Activated naive CD4-positive, alpha-beta T cell treated with anti-CD3 and anti-CD28 coated beads, Interleukin-2, amount 50 U/mL, for 24 hours (primary cell): ENCODE data around the gene ZFYVE21.
"Not testable (repeated sequence)": the region's sequence is repeated elsewhere in the genome, so short reads cannot be mapped to it uniquely, and the experiment has no call there.

Experiments
- H3K27ac Mint-ChIP-seq: one replicate; pipeline ENCODE4 v1.8.0; 2021; ENCODE audit warnings: mild to moderate bottlenecking, mixed read lengths
- H3K27me3 Mint-ChIP-seq: one replicate; pipeline ENCODE4 v1.8.0; 2021; ENCODE audit warnings: mixed read lengths
- H3K36me3 Mint-ChIP-seq: one replicate; pipeline ENCODE4 v1.8.0; 2021; ENCODE audit warnings: mixed read lengths
- H3K4me1 Mint-ChIP-seq: one replicate; pipeline ENCODE4 v1.8.0; 2021; ENCODE audit warnings: mixed read lengths
- H3K4me3 Mint-ChIP-seq: one replicate; pipeline ENCODE4 v1.8.0; 2021; ENCODE audit warnings: mild to moderate bottlenecking, mixed read lengths
- H3K9me3 Mint-ChIP-seq: one replicate; pipeline ENCODE4 v1.8.0; 2021; ENCODE audit warnings: mixed read lengths

Gene ZFYVE21

GRCh38 chr14:103772078-103772712, 56.6 kb downstream of the ZFYVE21 start:
- no peaks in the 10 kb centered on the region for H3K4me1 Mint-ChIP-seq
- H3K36me3 Mint-ChIP-seq: peaks cover 31% of the 10 kb centered on the region
- H3K27ac Mint-ChIP-seq: no peak overlapping the region
- no peaks in the 10 kb centered on the region for H3K27me3 Mint-ChIP-seq
- H3K4me3 Mint-ChIP-seq: no peak overlapping the region
- H3K9me3 Mint-ChIP-seq: no peaks in the 10 kb centered on the region

- Mint-ChIP-seq H3K4me3 (no peak overlapping the region), H3K36me3 (peaks cover 28% of the 10 kb centered on the region), H3K4me1 (no peaks in the 10 kb centered on the region), H3K27me3 (no peaks in the 10 kb centered on the region), H3K9me3 (no peaks in the 10 kb centered on the region), H3K27ac (no peak overlapping the region)
Measured at GRCh38 chr14:103773521-103773920, 57.9 kb downstream of the ZFYVE21 start.

GRCh38 chr14:103775506-103775905, 59.9 kb downstream of the ZFYVE21 start:
- Mint-ChIP-seq H3K4me3 (no peak overlapping the region), H3K9me3 (no peaks in the 10 kb centered on the region), H3K4me1 (no peaks in the 10 kb centered on the region), H3K27me3 (no peaks in the 10 kb centered on the region), H3K36me3 (peaks cover 28% of the 10 kb centered on the region), H3K27ac (no peak overlapping the region)

GRCh38 chr14:103776319-103776718, 60.7 kb downstream of the ZFYVE21 start:
- H3K9me3 Mint-ChIP-seq, H3K27me3 Mint-ChIP-seq, H3K4me3 Mint-ChIP-seq, H3K4me1 Mint-ChIP-seq, H3K27ac Mint-ChIP-seq: not testable (repeated sequence)
- H3K36me3 Mint-ChIP-seq: peaks cover 24% of the 10 kb centered on the region

- Mint-ChIP-seq H3K4me1 (no peaks in the 10 kb centered on the region), H3K27ac (no peak overlapping the region), H3K4me3 (no peak overlapping the region), H3K36me3 (peaks cover 2% of the 10 kb centered on the region), H3K9me3 (no peaks in the 10 kb centered on the region), H3K27me3 (no peaks in the 10 kb centered on the region)
Measured at GRCh38 chr14:103782376-103782775, 66.8 kb downstream of the ZFYVE21 start.
